H1 (cell line): Measurements from ENCODE around the gene SBSN. TPM values are rescaled to one million over a fixed set of nuclear protein-coding genes. Genes with fewer than 3 reads are reported as not detected.

Source experiments
- CTCF ChIA-PET: fragments of 300-600 bp; sonication (Branson Sonifier 250); formaldehyde crosslinking; loops from one replicate; lab custom pipeline; 2021; ENCODE audit not compliant: partially characterized antibody; lab: Charles Lee
- POLR2A ChIA-PET: fragments of 300-600 bp; sonication (Branson Sonifier 250); formaldehyde crosslinking; loops from one replicate; lab custom pipeline; 2021; ENCODE audit warnings: inconsistent platforms; ENCODE audit not compliant: partially characterized antibody; lab: Charles Lee
- DNase-seq, 2 experiments: peaks; one replicate each; pipeline versions ENCODE4 v3.0.0 to v3.0.0-alpha.2; 2010 to 2022; ENCODE audit warnings: low spot score in 2 of 2, low read depth in 1 of 2, mixed read lengths in 1 of 2
- FAIRE-seq: peaks from 2 replicates; lab custom pipeline; 2011; peaks lifted over from hg19 to GRCh38; lab: Jason Lieb, UNC
- H2AFZ ChIP-seq: 2 replicates; pipeline ENCODE4 v1.8.1; 2012; ENCODE audit warnings: low read length, inconsistent platforms
- H2AK5ac ChIP-seq: 2 replicates; pipeline ENCODE4 v1.6.1; 2013; ENCODE audit warnings: low read depth, low read length
- H2BK120ac ChIP-seq: replicated peaks from 2 replicates; pipeline ENCODE3; 2013; ENCODE audit warnings: low read depth, low read length, inconsistent platforms
- H2BK12ac ChIP-seq: 2 replicates; pipeline ENCODE4 v1.6.1; 2013; ENCODE audit warnings: low read depth, low read length
- H2BK15ac ChIP-seq: 2 replicates; pipeline ENCODE4 v1.6.1; 2013; ENCODE audit warnings: low read length
- H2BK20ac ChIP-seq: 2 replicates; pipeline ENCODE4 v1.6.1; 2013; ENCODE audit warnings: low read length
- H2BK5ac ChIP-seq: 2 replicates; pipeline ENCODE4 v1.6.1; 2013; ENCODE audit warnings: low read depth, low read length
- H3K14ac ChIP-seq: 2 replicates; pipeline ENCODE4 v1.6.1; 2013; ENCODE audit warnings: inconsistent platforms; ENCODE audit not compliant: insufficient read length
- H3K18ac ChIP-seq: 2 replicates; pipeline ENCODE4 v1.6.1; 2013; ENCODE audit warnings: low read length; ENCODE audit errors: extremely low read depth
- H3K23ac ChIP-seq: 2 replicates; pipeline ENCODE4 v1.6.1; 2013; ENCODE audit warnings: inconsistent platforms; ENCODE audit not compliant: insufficient read length
- H3K23me2 ChIP-seq: 2 replicates; pipeline ENCODE4 v1.6.1; 2013; ENCODE audit warnings: low read depth, low read length
- H3K27ac ChIP-seq: 2 replicates; pipeline ENCODE4 v1.6.1; 2011; ENCODE audit warnings: low read depth, low read length, inconsistent platforms
- H3K27me3 ChIP-seq, 4 experiments: replicated peaks in 1 of 4; 1 replicate in 1 of 4; 2 replicates in 3 of 4; pipeline versions ENCODE4 v1.6.1 to v1.8.1; 2011 to 2013; ENCODE audit warnings: low read length in 3 of 4, mild to moderate bottlenecking in 3 of 4, inconsistent platforms in 2 of 4, mixed read lengths in 2 of 4, moderate library complexity in 1 of 4; ENCODE audit not compliant: control insufficient read depth in 3 of 4, insufficient read depth in 3 of 4; ENCODE audit errors: extremely low read depth in 1 of 4
- H3K36me3 ChIP-seq, 4 experiments: 2 replicates each; pipeline versions ENCODE4 v1.6.1 to v1.8.1; 2011 to 2013; ENCODE audit warnings: mild to moderate bottlenecking in 4 of 4, low read length in 3 of 4, moderate library complexity in 2 of 4, control low read depth in 1 of 4, inconsistent platforms in 1 of 4; ENCODE audit not compliant: insufficient read depth in 4 of 4, control insufficient read depth in 2 of 4
- H3K4ac ChIP-seq: replicated peaks from 2 replicates; pipeline ENCODE3; 2013; ENCODE audit warnings: low read length, low read depth, mixed read lengths, inconsistent platforms; ENCODE audit not compliant: insufficient read length
- H3K4me1 ChIP-seq, 4 experiments: replicated peaks in 1 of 4; 1 replicate in 1 of 4; 2 replicates in 3 of 4; pipeline versions ENCODE4 v1.6.1 to v1.8.1; 2011 to 2013; ENCODE audit warnings: low read length in 3 of 4, inconsistent platforms in 2 of 4, mixed read lengths in 1 of 4; ENCODE audit not compliant: insufficient read depth in 4 of 4, control insufficient read depth in 3 of 4
- H3K4me2 ChIP-seq, 2 experiments: 2 replicates each; pipeline versions ENCODE4 v1.6.1 to v1.8.1; 2011 to 2013; ENCODE audit warnings: low read depth in 2 of 2, low read length in 2 of 2, control low read depth in 1 of 2, inconsistent platforms in 1 of 2, mild to moderate bottlenecking in 1 of 2; ENCODE audit not compliant: insufficient read depth in 1 of 2
- H3K4me3 ChIP-seq, 4 experiments: fragments of 200-600, 300-600 bp in 1 of 4; sonication (generic), shearing (Covaris generic), sonication (Bioruptor Twin) in 1 of 4; 2 replicates each; pipeline versions ENCODE4 v1.5.1 to v1.8.1; 2011 to 2016; ENCODE audit warnings: low read length in 4 of 4, low read depth in 3 of 4, control low read depth in 2 of 4, inconsistent platforms in 2 of 4, mild to moderate bottlenecking in 2 of 4, mixed read lengths in 1 of 4, moderate library complexity in 1 of 4; ENCODE audit not compliant: insufficient read depth in 2 of 4; ENCODE audit errors: extremely low read depth in 1 of 4
- H3K56ac ChIP-seq: replicated peaks from 2 replicates; pipeline ENCODE3; 2013; ENCODE audit warnings: low read depth, mild to moderate bottlenecking, mixed read lengths, low read length, inconsistent platforms; ENCODE audit not compliant: insufficient read length
- H3K79me1 ChIP-seq: 2 replicates; pipeline ENCODE4 v1.6.1; 2013; ENCODE audit warnings: low read depth, low read length, control low read depth
- H3K79me2 ChIP-seq, 2 experiments: 2 replicates each; pipeline versions ENCODE4 v1.6.1 to v1.8.1; 2012 to 2013; ENCODE audit warnings: low read length in 2 of 2, mild to moderate bottlenecking in 2 of 2, inconsistent platforms in 1 of 2; ENCODE audit not compliant: insufficient read depth in 2 of 2, control insufficient read depth in 1 of 2
- H3K9ac ChIP-seq, 4 experiments: replicated peaks in 1 of 4; 1 replicate in 1 of 4; 2 replicates in 3 of 4; pipeline versions ENCODE4 v1.6.1 to v1.8.1; 2011 to 2013; ENCODE audit warnings: low read depth in 3 of 4, low read length in 3 of 4, control low read depth in 2 of 4, mild to moderate bottlenecking in 2 of 4, moderate library complexity in 2 of 4, inconsistent platforms in 1 of 4; ENCODE audit errors: extremely low read depth in 1 of 4
- H3K9me3 ChIP-seq, 2 experiments: 2 replicates each; pipeline versions ENCODE4 v1.6.1 to v1.8.1; 2012 to 2013; ENCODE audit warnings: mild to moderate bottlenecking in 2 of 2, moderate library complexity in 2 of 2, control low read depth in 1 of 2, inconsistent platforms in 1 of 2, low read depth in 1 of 2, low read length in 1 of 2, mixed read lengths in 1 of 2; ENCODE audit not compliant: insufficient read depth in 2 of 2
- H4K20me1 ChIP-seq, 2 experiments: replicated peaks in 1 of 2; 2 replicates each; pipeline versions ENCODE3 to v1.8.1; 2011 to 2013; ENCODE audit warnings: inconsistent platforms in 2 of 2, low read length in 2 of 2, mild to moderate bottlenecking in 1 of 2; ENCODE audit not compliant: insufficient read depth in 2 of 2, control insufficient read depth in 1 of 2
- H4K5ac ChIP-seq: 2 replicates; pipeline ENCODE4 v1.6.1; 2013; ENCODE audit warnings: low read length, low read depth, mixed read lengths, inconsistent platforms; ENCODE audit not compliant: insufficient read length
- H4K8ac ChIP-seq: 2 replicates; pipeline ENCODE4 v1.8.0; 2013; ENCODE audit warnings: mild to moderate bottlenecking, moderate library complexity, low read length, inconsistent platforms; ENCODE audit not compliant: insufficient read depth; ENCODE audit errors: extremely low read depth
- H4K91ac ChIP-seq: replicated peaks from 2 replicates; pipeline ENCODE3; 2013; ENCODE audit warnings: low read length, mixed read lengths, inconsistent platforms; ENCODE audit not compliant: insufficient read length
- GABPA ChIP-seq: IDR thresholded peaks from 2 replicates; pipeline ENCODE4 v1.6.1; 2011; ENCODE audit warnings: mild to moderate bottlenecking, low read length, moderate library complexity, borderline replicate concordance; ENCODE audit not compliant: insufficient read depth
- HDAC2 ChIP-seq, 2 experiments: fragments of 300-600 bp in 1 of 2; sonication (generic) in 1 of 2; IDR thresholded peaks; 2 replicates each; pipeline ENCODE4 v1.6.1; 2011 to 2012; ENCODE audit warnings: low read depth in 2 of 2, low read length in 2 of 2, mild to moderate bottlenecking in 2 of 2, moderate library complexity in 2 of 2, borderline replicate concordance in 1 of 2, inconsistent platforms in 1 of 2
- JUND ChIP-seq: IDR thresholded peaks from 2 replicates; pipeline ENCODE4 v1.6.1; 2011; ENCODE audit warnings: mild to moderate bottlenecking, improper control_type of control experiment, low read length
- KDM4A ChIP-seq: IDR thresholded peaks from one replicate; pipeline ENCODE4 v1.7.1; 2012; ENCODE audit warnings: low read depth, mild to moderate bottlenecking, moderate library complexity, low read length, inconsistent platforms; ENCODE audit not compliant: severe bottlenecking
- KDM5A ChIP-seq: fragments of 200-600 bp; IDR thresholded peaks from 2 replicates; pipeline ENCODE4 v1.7.1; 2012; ENCODE audit warnings: mild to moderate bottlenecking, low read length, inconsistent platforms, mixed read lengths
- PHF8 ChIP-seq: fragments of 200-600 bp; sonication (generic); conservative IDR thresholded peaks from 2 replicates; pipeline ENCODE4 v1.7.1; 2012; ENCODE audit warnings: low read depth, mild to moderate bottlenecking, inconsistent platforms, low read length, moderate library complexity
- RXRA ChIP-seq: IDR thresholded peaks from 2 replicates; pipeline ENCODE4 v1.6.1; 2011; ENCODE audit warnings: low read depth, mild to moderate bottlenecking, low read length, moderate library complexity; ENCODE audit not compliant: insufficient read depth
- WGBS, 2 experiments: shearing (Covaris generic) in 1 of 2; methylation state at CpG; one replicate each; pipeline versions ENCODE4 v1.1.6 to v1.1.7; 2013 to 2015; ENCODE audit warnings: low lambda C conversion rate in 2 of 2, mixed read lengths in 2 of 2, inconsistent platforms in 1 of 2, low coverage in 1 of 2, missing lambda C conversion rate in 1 of 2; ENCODE audit not compliant: insufficient replicate concordance in 2 of 2, insufficient coverage in 1 of 2, insufficient read length in 1 of 2; ENCODE audit errors: extremely low coverage in 1 of 2, missing lambda C conversion rate in 1 of 2; 5-methylcytosine and 5-hydroxymethylcytosine counted together
- polyA plus RNA-seq, 7 experiments: library from polyadenylated mRNA; depleted of rRNA in 3 of 7; stranded (reverse) in 5 of 7; unstranded in 2 of 7; fragments of >200 nt in 5 of 7; fragments of 200-250 nt in 2 of 7; gene quantifications; 1 replicate in 5 of 7; 2 replicates in 1 of 7; 4 replicates in 1 of 7; pipeline versions ENCODE4 v1.2.1 to v1.2.3, GENCODE V29; 2011 to 2013; ENCODE audit warnings: missing spikeins in 2 of 7, mixed read lengths in 2 of 7
- total RNA-seq: library from RNA; stranded (reverse); fragmentation: NEBNext Ultra II Directional; extraction: Animal tissue kit (Norgen Biotek cat#: 25700); gene quantifications from 2 replicates; pipeline ENCODE4 v1.2.1, GENCODE V29; 2021
- TF ChIP-seq, protein P1 (sequence below): IDR thresholded peaks from 2 replicates; pipeline ENCODE4 v1.6.1; 2012; ENCODE audit warnings: low read length, inconsistent platforms

The SBSN gene
- total and polyA plus RNA-seq, 2 of the 8 experiments (the other 6 are each of a cell fraction or from before 2014, with no cell fraction given) = not detected

DNA sequence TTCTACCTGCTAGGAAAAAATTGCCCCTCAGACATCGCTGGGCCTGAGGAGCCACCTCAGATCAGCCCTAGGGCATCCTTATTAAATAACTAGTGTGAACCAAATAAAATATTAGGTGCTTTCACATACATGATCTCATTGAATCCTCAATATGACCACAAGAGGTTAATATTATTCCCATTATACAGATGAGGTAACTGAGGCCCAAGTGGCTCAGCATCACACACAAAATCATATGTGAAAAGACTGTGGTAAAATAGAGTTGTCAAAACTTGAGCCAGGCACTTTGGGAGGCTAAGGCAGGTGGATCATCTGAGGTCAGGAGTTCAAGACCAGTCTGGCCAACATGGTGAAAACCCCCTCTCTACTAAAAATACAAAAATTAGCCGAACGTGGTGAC, 11.8 kb downstream of the SBSN start:
- Histone ChIP-seq H3K56ac (no peak overlapping the region), H2AK5ac (no peak overlapping the region), H3K27me3 (peaks cover 0 to 9% (median 5%) of the 10 kb centered on the region in 4 experiments; a peak in 3 of 7 replicates), H2BK120ac (no peak overlapping the region), H3K23ac (no peak overlapping the region), H4K20me1 (no peaks in the 10 kb centered on the region), H4K8ac (no peak overlapping the region), H3K4ac (no peak overlapping the region), H3K4me1 (peaks cover 0 to 21% (median 17%) of the 10 kb centered on the region in 4 experiments; a peak in 6 of 7 replicates), H4K91ac (no peak overlapping the region), H3K4me2 (no peak overlapping the region), H2BK20ac (no peak overlapping the region), H3K79me1 (no peaks in the 10 kb centered on the region; the same call in 1 of the 2 replicates), H2BK5ac (no peak overlapping the region), H3K14ac (no peak overlapping the region), H3K9ac (no peak overlapping the region), H3K27ac (no peak overlapping the region), H2BK15ac (no peak overlapping the region), H3K79me2 (no peaks in the 10 kb centered on the region), H4K5ac (no peak overlapping the region), H2AFZ (no peak overlapping the region), H3K9me3 (no peaks in the 10 kb centered on the region), H3K23me2 (peaks cover 5% of the 10 kb centered on the region; the same call in 1 of the 2 replicates), H3K36me3 (no peaks in the 10 kb centered on the region), H2BK12ac (no peak overlapping the region), H3K18ac (no peak overlapping the region), H3K4me3 (no peak overlapping the region)
- POLR2A ChIA-PET = interaction anchor here (0.7 to 2.3 kb wide), 3 partner anchors 13 to 19 kb away, joined by 3 to 5 read pairs (median 5); no protein-coding TSS in a partner anchor
- FAIRE-seq (no peak), DNase-seq (no peak)
- 98% methylated on average over 3 of the region's 3 CpGs; no CpG with 5 or more reads in 1 of the 2 experiments for WGBS, 2 experiments
- CTCF ChIA-PET = interaction anchor here (0.9 to 1.4 kb wide), 3 partner anchors 28 to 186 kb away, joined by 3 to 4 read pairs (median 3); no protein-coding TSS in a partner anchor
- TF ChIP-seq KDM5A = no peak
- TF ChIP-seq JUND = no peak
- TF ChIP-seq RXRA = no peak
- TF ChIP-seq HDAC2 (IDR thresholded peaks at IDR 0.05; ENCODE audit: borderline replicate concordance in 1 of 2, low read depth in 2 of 2, low read length in 2 of 2) = no peak
- TF ChIP-seq PHF8 = no peak
- no peak for TF ChIP-seq GABPA
- TF ChIP-seq KDM4A = no peak
- TF ChIP-seq, protein P1, sequence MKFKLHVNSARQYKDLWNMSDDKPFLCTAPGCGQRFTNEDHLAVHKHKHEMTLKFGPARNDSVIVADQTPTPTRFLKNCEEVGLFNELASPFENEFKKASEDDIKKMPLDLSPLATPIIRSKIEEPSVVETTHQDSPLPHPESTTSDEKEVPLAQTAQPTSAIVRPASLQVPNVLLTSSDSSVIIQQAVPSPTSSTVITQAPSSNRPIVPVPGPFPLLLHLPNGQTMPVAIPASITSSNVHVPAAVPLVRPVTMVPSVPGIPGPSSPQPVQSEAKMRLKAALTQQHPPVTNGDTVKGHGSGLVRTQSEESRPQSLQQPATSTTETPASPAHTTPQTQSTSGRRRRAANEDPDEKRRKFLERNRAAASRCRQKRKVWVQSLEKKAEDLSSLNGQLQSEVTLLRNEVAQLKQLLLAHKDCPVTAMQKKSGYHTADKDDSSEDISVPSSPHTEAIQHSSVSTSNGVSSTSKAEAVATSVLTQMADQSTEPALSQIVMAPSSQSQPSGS = no peak
